ENCODE data around the gene RRP8. TPM values are rescaled to one million over a fixed set of nuclear protein-coding genes. Genes with fewer than 3 reads are reported as not detected.

Gene RRP8
- total and polyA plus RNA-seq, 2 donors (not counting 1 experiment from before 2014, with no cell fraction given), result 12.1 to 13.2 TPM

DNA sequence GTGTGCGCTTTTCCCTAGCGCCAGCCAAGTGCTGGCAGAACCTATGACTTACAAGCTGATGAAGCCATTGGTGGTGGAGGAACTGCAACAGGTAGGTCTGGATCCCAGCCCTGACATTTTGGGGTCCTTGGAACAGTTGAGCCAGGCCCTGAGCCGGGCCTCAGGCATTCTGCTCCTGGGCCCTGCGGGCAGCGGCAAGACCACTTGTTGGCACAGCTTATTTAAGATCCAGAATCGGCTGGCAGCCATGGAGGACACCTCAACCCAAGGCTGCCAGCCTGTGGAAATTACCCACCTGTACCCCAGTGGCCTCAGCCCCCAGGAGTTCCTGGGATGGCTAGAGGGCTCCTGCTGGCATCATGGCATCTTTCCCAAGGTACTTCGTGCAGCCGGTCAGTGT, 56.7 kb downstream of the RRP8 start:
- Histone ChIP-seq H3K36me3 (ENCODE audit: control insufficient read depth, insufficient read depth, low read length) (no peaks in the 10 kb centered on the region), H3K27ac (ENCODE audit: insufficient read depth, low read length) (no peak overlapping the region), H3K4me3 (replicated peaks in 1 of 4; ENCODE audit: control extremely low read depth in 1 of 4, insufficient read depth in 1 of 4, low read depth in 3 of 4, low read length in 4 of 4) (no peak overlapping the region), H3K9me3 (ENCODE audit: control insufficient read depth, insufficient read depth, low read depth, low read length) (no peaks in the 10 kb centered on the region), H3K27me3 (ENCODE audit: control insufficient read depth, insufficient read depth, low read length) (no peaks in the 10 kb centered on the region), H3K9ac (ENCODE audit: insufficient read depth, low read length) (no peak overlapping the region), H4K20me1 (ENCODE audit: control insufficient read depth, extremely low read depth, insufficient read depth, low read length) (no peaks in the 10 kb centered on the region), H3K4me2 (ENCODE audit: extremely low read depth, insufficient read depth, low read length) (no peak overlapping the region), H3K79me2 (ENCODE audit: control insufficient read depth, insufficient read depth, low read length) (no peaks in the 10 kb centered on the region), H2AFZ (ENCODE audit: low read length) (no peak overlapping the region), H3K4me1 (ENCODE audit: control insufficient read depth, extremely low read depth, insufficient read depth, low read length) (no peaks in the 10 kb centered on the region)
- DNase-seq (ENCODE audit: low read depth in 2 of 2), result no peak
- TF ChIP-seq, protein P1, sequence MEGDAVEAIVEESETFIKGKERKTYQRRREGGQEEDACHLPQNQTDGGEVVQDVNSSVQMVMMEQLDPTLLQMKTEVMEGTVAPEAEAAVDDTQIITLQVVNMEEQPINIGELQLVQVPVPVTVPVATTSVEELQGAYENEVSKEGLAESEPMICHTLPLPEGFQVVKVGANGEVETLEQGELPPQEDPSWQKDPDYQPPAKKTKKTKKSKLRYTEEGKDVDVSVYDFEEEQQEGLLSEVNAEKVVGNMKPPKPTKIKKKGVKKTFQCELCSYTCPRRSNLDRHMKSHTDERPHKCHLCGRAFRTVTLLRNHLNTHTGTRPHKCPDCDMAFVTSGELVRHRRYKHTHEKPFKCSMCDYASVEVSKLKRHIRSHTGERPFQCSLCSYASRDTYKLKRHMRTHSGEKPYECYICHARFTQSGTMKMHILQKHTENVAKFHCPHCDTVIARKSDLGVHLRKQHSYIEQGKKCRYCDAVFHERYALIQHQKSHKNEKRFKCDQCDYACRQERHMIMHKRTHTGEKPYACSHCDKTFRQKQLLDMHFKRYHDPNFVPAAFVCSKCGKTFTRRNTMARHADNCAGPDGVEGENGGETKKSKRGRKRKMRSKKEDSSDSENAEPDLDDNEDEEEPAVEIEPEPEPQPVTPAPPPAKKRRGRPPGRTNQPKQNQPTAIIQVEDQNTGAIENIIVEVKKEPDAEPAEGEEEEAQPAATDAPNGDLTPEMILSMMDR (conservative IDR thresholded peaks at IDR 0.05 in 1 of 2, IDR thresholded peaks at IDR 0.05 in 1 of 2; ENCODE audit: low read depth in 1 of 2, low read length in 2 of 2), result no peak
- TF ChIP-seq EZH2 (IDR thresholded peaks at IDR 0.05; ENCODE audit: low read length, missing control alignments), result no peak

DNA sequence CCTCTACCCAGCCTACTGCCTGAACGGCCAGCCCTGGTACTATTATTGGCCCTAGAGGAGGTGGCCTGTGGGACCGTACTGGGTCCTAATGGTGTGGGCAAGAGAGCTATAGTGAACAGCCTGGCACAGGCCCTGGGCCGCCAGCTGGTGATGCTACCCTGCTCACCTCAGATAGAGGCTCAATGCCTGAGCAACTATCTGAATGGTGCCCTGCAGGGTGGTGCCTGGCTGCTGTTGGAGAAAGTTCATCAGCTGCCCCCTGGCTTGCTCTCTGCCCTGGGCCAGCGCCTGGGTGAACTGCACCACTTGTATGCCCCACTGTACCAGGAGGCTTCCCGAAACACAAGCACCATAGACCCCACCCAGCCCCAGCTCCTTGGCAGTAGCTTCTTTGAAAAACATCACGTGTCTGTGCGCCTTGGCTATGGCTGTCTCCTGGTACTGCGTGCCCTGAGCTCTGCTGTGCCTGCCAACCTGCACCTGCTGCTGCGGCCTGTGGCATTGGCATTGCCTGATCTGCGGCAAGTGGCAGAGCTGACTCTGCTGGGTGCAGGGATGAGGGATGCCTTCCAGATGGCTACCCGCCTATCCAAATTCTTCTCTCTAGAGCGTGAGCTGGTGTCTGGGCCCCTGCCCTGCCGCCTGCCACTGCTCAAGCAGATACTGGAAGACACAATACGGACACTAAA, 57.4 kb downstream of the RRP8 start:
- H3K79me2 ChIP-seq (ENCODE audit: control insufficient read depth, insufficient read depth, low read length), result no peaks in the 10 kb centered on the region
- no peak overlapping the region for H3K9ac ChIP-seq (ENCODE audit: insufficient read depth, low read length)
- no peaks in the 10 kb centered on the region for H4K20me1 ChIP-seq (ENCODE audit: control insufficient read depth, extremely low read depth, insufficient read depth, low read length)
- no peaks in the 10 kb centered on the region for H3K9me3 ChIP-seq (ENCODE audit: control insufficient read depth, insufficient read depth, low read depth, low read length)
- DNase-seq (ENCODE audit: low read depth in 2 of 2), result no peak
- no peaks in the 10 kb centered on the region for H3K36me3 ChIP-seq (ENCODE audit: control insufficient read depth, insufficient read depth, low read length)
- H3K4me3 ChIP-seq (replicated peaks in 1 of 4; ENCODE audit: control extremely low read depth in 1 of 4, insufficient read depth in 1 of 4, low read depth in 3 of 4, low read length in 4 of 4), result no peak overlapping the region
- H3K4me2 ChIP-seq (ENCODE audit: extremely low read depth, insufficient read depth, low read length), result no peak overlapping the region
- no peak overlapping the region for H3K27ac ChIP-seq (ENCODE audit: insufficient read depth, low read length)
- no peaks in the 10 kb centered on the region for H3K4me1 ChIP-seq (ENCODE audit: control insufficient read depth, extremely low read depth, insufficient read depth, low read length)
- no peaks in the 10 kb centered on the region for H3K27me3 ChIP-seq (ENCODE audit: control insufficient read depth, insufficient read depth, low read length)
- no peak overlapping the region for H2AFZ ChIP-seq (ENCODE audit: low read length)
- TF ChIP-seq EZH2 (IDR thresholded peaks at IDR 0.05; ENCODE audit: low read length, missing control alignments), result no peak
- TF ChIP-seq, protein P1 (conservative IDR thresholded peaks at IDR 0.05 in 1 of 2, IDR thresholded peaks at IDR 0.05 in 1 of 2; ENCODE audit: low read depth in 1 of 2, low read length in 2 of 2), result no peak

Other genes with a start within 250 kb of the RRP8 start
- 33.9 and 52.2 TPM in 2 replicates for gene SMPD1, start 213.1 kb downstream of the RRP8 start, total RNA-seq
- gene SMPD1, start 213.1 kb downstream of the RRP8 start, polyA plus RNA-seq, result 74.9 and 97.9 TPM in 2 replicates
- gene APBB1, start 184.5 kb downstream of the RRP8 start, total RNA-seq, result 56.2 and 73.7 TPM in 2 replicates
- gene APBB1, start 184.5 kb downstream of the RRP8 start, polyA plus RNA-seq, result 33.5 and 39.1 TPM in 2 replicates
- 0.26 and 0.83 TPM in 2 replicates for gene HPX, start 162.6 kb downstream of the RRP8 start, total RNA-seq
- 0.18 and 0.28 TPM in 2 replicates for gene HPX, start 162.6 kb downstream of the RRP8 start, polyA plus RNA-seq
- 24.1 and 29.7 TPM in 2 replicates for gene TRIM3, start 129.7 kb downstream of the RRP8 start, total RNA-seq
- gene TRIM3, start 129.7 kb downstream of the RRP8 start, polyA plus RNA-seq, result 11.4 and 11.8 TPM in 2 replicates
- gene ARFIP2, start 122.3 kb downstream of the RRP8 start, total RNA-seq, result 34.9 and 47.6 TPM in 2 replicates
- 72.4 and 75.5 TPM in 2 replicates for gene ARFIP2, start 122.3 kb downstream of the RRP8 start, polyA plus RNA-seq
- 38.5 and 47.4 TPM in 2 replicates for gene TIMM10B, start 122.1 kb downstream of the RRP8 start, total RNA-seq
- 33.6 and 40.9 TPM in 2 replicates for gene TIMM10B, start 122.1 kb downstream of the RRP8 start, polyA plus RNA-seq
- gene DNHD1, start 106.3 kb downstream of the RRP8 start, total RNA-seq, result 7.2 and 14.7 TPM in 2 replicates
- gene DNHD1, start 106.3 kb downstream of the RRP8 start, polyA plus RNA-seq, result 2.2 and 2.6 TPM in 2 replicates
- gene ILK, start 158 bp upstream of the RRP8 start, total RNA-seq, result 136 and 176 TPM in 2 replicates
- gene ILK, start 158 bp upstream of the RRP8 start, polyA plus RNA-seq, result 420 and 461 TPM in 2 replicates
- gene TAF10, start 8.6 kb upstream of the RRP8 start, total RNA-seq, result 61.9 and 77.8 TPM in 2 replicates
- 142 and 176 TPM in 2 replicates for gene TAF10, start 8.6 kb upstream of the RRP8 start, polyA plus RNA-seq
- gene TPP1, start 15.8 kb upstream of the RRP8 start, total RNA-seq, result 93.7 and 127 TPM in 2 replicates
- gene TPP1, start 15.8 kb upstream of the RRP8 start, polyA plus RNA-seq, result 136 and 195 TPM in 2 replicates
- 11.0 and 23.9 TPM in 2 replicates for gene DCHS1, start 52.2 kb upstream of the RRP8 start, total RNA-seq
- 0.92 and 5.0 TPM in 2 replicates for gene DCHS1, start 52.2 kb upstream of the RRP8 start, polyA plus RNA-seq
- gene MRPL17, start 79.7 kb upstream of the RRP8 start, total RNA-seq, result 44.9 and 53.2 TPM in 2 replicates
- gene MRPL17, start 79.7 kb upstream of the RRP8 start, polyA plus RNA-seq, result 44.4 and 73.0 TPM in 2 replicates
- under 0.01 TPM in 2 replicates for gene OR2AG2, start 168.4 kb upstream of the RRP8 start, total RNA-seq
- 0.03 and 0.26 TPM in 2 replicates for gene OR2AG2, start 168.4 kb upstream of the RRP8 start, polyA plus RNA-seq
- not detected in 2 replicates for gene OR2AG1, start 179.4 kb upstream of the RRP8 start, total RNA-seq
- gene OR2AG1, start 179.4 kb upstream of the RRP8 start, polyA plus RNA-seq, result not detected in 2 replicates
- gene OR6A2, start 196.1 kb upstream of the RRP8 start, total RNA-seq, result under 0.01 and 0.17 TPM in 2 replicates
- gene OR6A2, start 196.1 kb upstream of the RRP8 start, polyA plus RNA-seq, result 0.03 TPM in 1 of 2 replicates, not detected in the other
- gene OR10A5, start 242.1 kb upstream of the RRP8 start, total RNA-seq, result not detected in 2 replicates
- gene OR10A5, start 242.1 kb upstream of the RRP8 start, polyA plus RNA-seq, result not detected in 2 replicates